IMR-90 (cell line): ENCODE results near the gene ARMC10. TPM values are rescaled to one million over a fixed set of nuclear protein-coding genes. Genes with fewer than 3 reads are reported as not detected.

ENCODE experiments used
- ATAC-seq: fragments of 200-7000 bp; cut with Tn5 transposase; 2 replicates; pipeline ENCODE4 v1.9.1; 2020; ENCODE audit warnings: low read depth, mild to moderate bottlenecking, moderate library complexity
- BruUV-seq: library from RNA; stranded (reverse); fragments of 400-500 nt; replicated peaks from 2 replicates; lab custom pipeline; 2021; lab: Mats Ljungman, UMichigan
- CTCF ChIA-PET: fragments of 300-600 bp; formaldehyde crosslinking; extraction: SDS; loops from one replicate; lab custom pipeline; 2021; ENCODE audit warnings: antibody characterized with exemption; lab: Yijun Ruan, JAX
- POLR2A ChIA-PET: fragments of 300-600 bp; sonication (Branson Sonifier 250); formaldehyde crosslinking; loops from one replicate; lab custom pipeline; 2022; ENCODE audit warnings: antibody characterized with exemption; ENCODE audit not compliant: unreplicated experiment; lab: Charles Lee
- DNase-seq: peaks from one replicate; pipeline ENCODE4 v3.0.0; 2013
- H2AFZ ChIP-seq: replicated peaks from 2 replicates; pipeline ENCODE3; 2013; ENCODE audit warnings: low read length, mild to moderate bottlenecking; ENCODE audit not compliant: poor library complexity
- H2AK5ac ChIP-seq: 2 replicates; pipeline ENCODE4 v1.6.1; 2013; ENCODE audit warnings: low read depth, low read length, inconsistent platforms
- H2AK9ac ChIP-seq: replicated peaks from 2 replicates; pipeline ENCODE3; 2013; ENCODE audit warnings: mild to moderate bottlenecking, low read depth, low read length, moderate library complexity; ENCODE audit not compliant: poor library complexity
- H2BK120ac ChIP-seq: 2 replicates; pipeline ENCODE4 v1.6.1; 2013; ENCODE audit warnings: low read depth, low read length, inconsistent platforms
- H2BK15ac ChIP-seq: 3 replicates; pipeline ENCODE4 v1.6.1; 2013; ENCODE audit warnings: low read depth, low read length, inconsistent platforms
- H2BK20ac ChIP-seq: 2 replicates; pipeline ENCODE4 v1.6.1; 2013; ENCODE audit warnings: low read depth, mild to moderate bottlenecking, inconsistent platforms, low read length, moderate library complexity
- H2BK5ac ChIP-seq: 2 replicates; pipeline ENCODE4 v1.6.1; 2013; ENCODE audit warnings: mild to moderate bottlenecking, low read depth, low read length, inconsistent platforms; ENCODE audit not compliant: poor library complexity, severe bottlenecking
- H3K14ac ChIP-seq: replicated peaks from 2 replicates; pipeline ENCODE4 v1.6.1; 2013; ENCODE audit warnings: low read depth, low read length, inconsistent platforms
- H3K18ac ChIP-seq: 2 replicates; pipeline ENCODE4 v1.6.1; 2013; ENCODE audit warnings: low read depth, low read length, control low read depth
- H3K23ac ChIP-seq: 2 replicates; pipeline ENCODE4 v1.6.1; 2013; ENCODE audit warnings: low read depth, low read length, inconsistent platforms
- H3K27ac ChIP-seq: 2 replicates; pipeline ENCODE4 v1.5.1; 2013; ENCODE audit warnings: mild to moderate bottlenecking, control low read depth, low read length; ENCODE audit not compliant: insufficient read depth
- H3K27me3 ChIP-seq: 2 replicates; pipeline ENCODE4 v1.6.1; 2013; ENCODE audit warnings: low read length; ENCODE audit not compliant: control insufficient read depth, insufficient read depth
- H3K36me3 ChIP-seq: 2 replicates; pipeline ENCODE4 v1.6.1; 2013; ENCODE audit warnings: low read length, mixed read lengths; ENCODE audit not compliant: control insufficient read depth, insufficient read depth
- H3K4ac ChIP-seq: 2 replicates; pipeline ENCODE4 v1.6.1; 2013; ENCODE audit warnings: low read depth, low read length, inconsistent platforms
- H3K4me1 ChIP-seq: 2 replicates; pipeline ENCODE4 v1.6.1; 2013; ENCODE audit warnings: low read length, mixed read lengths; ENCODE audit not compliant: control insufficient read depth, insufficient read depth
- H3K4me2 ChIP-seq: 2 replicates; pipeline ENCODE4 v1.6.1; 2013; ENCODE audit warnings: low read depth, mild to moderate bottlenecking, control low read depth, low read length, moderate library complexity
- H3K4me3 ChIP-seq: 2 replicates; pipeline ENCODE4 v1.5.1; 2013; ENCODE audit warnings: low read depth, mild to moderate bottlenecking, control low read depth, low read length, moderate library complexity; ENCODE audit not compliant: insufficient read depth
- H3K56ac ChIP-seq: 2 replicates; pipeline ENCODE4 v1.6.1; 2013; ENCODE audit warnings: low read length, inconsistent platforms; ENCODE audit not compliant: insufficient read depth; ENCODE audit errors: extremely low read depth
- H3K79me1 ChIP-seq, 2 experiments: 2 replicates each; pipeline ENCODE4 v1.6.1; 2013; ENCODE audit warnings: low read length in 2 of 2, inconsistent platforms in 1 of 2, low read depth in 1 of 2
- H3K9ac ChIP-seq: 2 replicates; pipeline ENCODE4 v1.6.1; 2013; ENCODE audit warnings: low read depth, low read length, control low read depth
- H3K9me1 ChIP-seq: 2 replicates; pipeline ENCODE4 v1.6.1; 2013; ENCODE audit warnings: low read length, inconsistent platforms; ENCODE audit not compliant: insufficient read depth
- H3K9me3 ChIP-seq: 2 replicates; pipeline ENCODE4 v1.6.1; 2013; ENCODE audit warnings: low read length; ENCODE audit not compliant: control insufficient read depth, insufficient read depth
- H4K20me1 ChIP-seq: 2 replicates; pipeline ENCODE4 v1.6.1; 2013; ENCODE audit warnings: low read length, inconsistent platforms; ENCODE audit not compliant: insufficient read depth
- H4K5ac ChIP-seq: 2 replicates; pipeline ENCODE4 v1.6.1; 2013; ENCODE audit warnings: mild to moderate bottlenecking, low read depth, low read length, control low read depth
- H4K8ac ChIP-seq, 2 experiments: 2 replicates each; pipeline ENCODE4 v1.6.1; 2013; ENCODE audit warnings: low read depth in 2 of 2, low read length in 2 of 2, control low read depth in 1 of 2, inconsistent platforms in 1 of 2
- H4K91ac ChIP-seq: 2 replicates; pipeline ENCODE4 v1.6.1; 2013; ENCODE audit warnings: low read depth, low read length, inconsistent platforms; ENCODE audit not compliant: insufficient read depth
- BHLHE40 ChIP-seq: fragments of 150-350 bp; IDR thresholded peaks from 2 replicates; pipeline ENCODE4 v1.6.1; 2016; ENCODE audit warnings: mild to moderate bottlenecking, low read depth, low read length
- CEBPB ChIP-seq: IDR thresholded peaks from 2 replicates; pipeline ENCODE4 v1.6.1; 2012; ENCODE audit warnings: low read depth, low read length, improper control_type of control experiment
- CTCF ChIP-seq: conservative IDR thresholded peaks from 2 replicates; pipeline ENCODE4 v1.5.1; 2012; ENCODE audit warnings: mild to moderate bottlenecking, low read depth, low read length, improper control_type of control experiment
- ELK1 ChIP-seq: fragments of 150-350 bp; IDR thresholded peaks from 2 replicates; pipeline ENCODE4 v1.6.1; 2016; ENCODE audit warnings: low read depth, mild to moderate bottlenecking, low read length, moderate library complexity, borderline replicate concordance
- FOS ChIP-seq: fragments of 150-350 bp; IDR thresholded peaks from 2 replicates; pipeline ENCODE4 v1.6.1; 2016; ENCODE audit warnings: low read depth, low read length
- MAFK ChIP-seq: IDR thresholded peaks from 2 replicates; pipeline ENCODE4 v1.6.1; 2012; ENCODE audit warnings: low read depth, low read length, improper control_type of control experiment
- MXI1 ChIP-seq: IDR thresholded peaks from 2 replicates; pipeline ENCODE4 v1.6.1; 2012; ENCODE audit warnings: low read depth, mild to moderate bottlenecking, low read length, moderate library complexity, borderline replicate concordance
- NFE2L2 ChIP-seq: fragments of 150-350 bp; IDR thresholded peaks from 2 replicates; pipeline ENCODE4 v1.6.1; 2016; ENCODE audit warnings: low read depth, mild to moderate bottlenecking, low read length
- POLR2A ChIP-seq: IDR thresholded peaks from 2 replicates; pipeline ENCODE4 v1.6.1; 2012; ENCODE audit warnings: mild to moderate bottlenecking, low read depth, low read length
- RAD21 ChIP-seq: IDR thresholded peaks from 2 replicates; pipeline ENCODE4 v1.6.1; 2012; ENCODE audit warnings: low read length, improper control_type of control experiment
- RCOR1 ChIP-seq: IDR thresholded peaks from 2 replicates; pipeline ENCODE4 v1.6.1; 2012; ENCODE audit warnings: mild to moderate bottlenecking, low read length, improper control_type of control experiment; ENCODE audit not compliant: insufficient replicate concordance
- RFX5 ChIP-seq: IDR thresholded peaks from 2 replicates; pipeline ENCODE4 v1.8.0; 2012; ENCODE audit warnings: low read depth, mild to moderate bottlenecking, low read length, moderate library complexity
- USF2 ChIP-seq: fragments of 150-350 bp; IDR thresholded peaks from 2 replicates; pipeline ENCODE4 v1.6.1; 2017; ENCODE audit warnings: mild to moderate bottlenecking, antibody characterized with exemption, low read length, low read depth
- WGBS, 2 experiments: methylation state at CpG; one replicate each; pipeline versions ENCODE4 v1.1.5 to v1.1.7; 2013; ENCODE audit warnings: missing lambda C conversion rate in 2 of 2; ENCODE audit not compliant: insufficient read length in 1 of 2; ENCODE audit errors: extremely low coverage in 2 of 2; 5-methylcytosine and 5-hydroxymethylcytosine counted together
- dilution Hi-C: fragments of 300-500 bp; cut with HindIII; formaldehyde crosslinking; loops from one replicate; pipeline ENCODE4 v1.14.3; 2018; ENCODE audit warnings: low sequenced_read_pairs; ENCODE audit not compliant: unreplicated experiment
- in situ Hi-C: fragments of 300-500 bp; cut with MboI; formaldehyde crosslinking; loops from 3 replicates; pipeline ENCODE4 v1.14.3; 2019; ENCODE audit warnings: low sequenced_read_pairs, inconsistent platforms, mixed read lengths
- intact Hi-C: fragments of 100-400 bp; cut with micrococcal nuclease; formaldehyde crosslinking; loops from 2 replicates; pipeline ENCODE4 v1.10.0; 2022
- polyA plus RNA-seq, 3 experiments: library from polyadenylated mRNA; depleted of rRNA; stranded (reverse); fragments of >200 nt; gene quantifications; 2 replicates each; pipeline ENCODE4 v1.2.3, GENCODE V29; 2012; ENCODE audit warnings: low replicate concordance in 1 of 3
- total RNA-seq: library from RNA; depleted of rRNA; stranded (reverse); fragments of >200 nt; gene quantifications from 2 replicates; pipeline ENCODE4 v1.2.3, GENCODE V29; 2012

The ARMC10 gene
- total and polyA plus RNA-seq, 2 of the 4 experiments (the other 2 are of a cell fraction): 17.4 to 21.0 TPM

- BruUV-seq: no TSS peak
- Histone ChIP-seq H4K5ac (no peak overlapping the region), H4K91ac (no peak overlapping the region), H3K4me1 (no peaks in the 10 kb centered on the region), H3K9me1 (no peaks in the 10 kb centered on the region), H3K9me3 (no peaks in the 10 kb centered on the region), H3K36me3 (peaks cover 14% of the 10 kb centered on the region), H3K14ac (no peak overlapping the region), H2AFZ (no peak overlapping the region), H2AK5ac (no peak overlapping the region), H3K23ac (no peak overlapping the region), H3K56ac (no peak overlapping the region), H2BK5ac (no peak overlapping the region), H4K20me1 (no peaks in the 10 kb centered on the region), H2BK20ac (no peak overlapping the region), H3K18ac (no peak overlapping the region), H3K27me3 (no peaks in the 10 kb centered on the region), H3K4ac (no peak overlapping the region), H3K4me2 (no peak overlapping the region), H4K8ac (no peak overlapping the region), H3K79me1 (no peaks in the 10 kb centered on the region), H2AK9ac (no peak overlapping the region), H3K27ac (no peak overlapping the region), H2BK15ac (no peak overlapping the region), H3K9ac (no peak overlapping the region), H3K4me3 (no peak overlapping the region), H2BK120ac (no peak overlapping the region)
- ATAC-seq (no peak), DNase-seq (no peak)
- in situ Hi-C loops (no loop called here), intact Hi-C loops (no loop called here), dilution Hi-C loops (no loop called here)
- TF ChIP-seq RCOR1 (no peak), RAD21 (no peak), ELK1 (no peak), MXI1 (no peak), CTCF (no peak), POLR2A (no peak), NFE2L2 (no peak), BHLHE40 (no peak), FOS (no peak), MAFK (no peak), USF2 (no peak), CEBPB (no peak), RFX5 (no peak)
- 100% methylated on average over 1 of the region's 2 CpGs; no CpG with 5 or more reads in 1 of the 2 experiments for WGBS, 2 experiments
- CTCF ChIA-PET: no interaction called here
- POLR2A ChIA-PET: no interaction called here
These were observed 22.1 kb downstream of the ARMC10 start for GRCh38 chr7:103097041-103097440.
